Measurements from ENCODE around the gene GIGYF1.
A peak's percentile ranks its signal among the peaks of the same experiment; 100 is the strongest.
"Not testable (repeated sequence)": the region's sequence is repeated elsewhere in the genome, so short reads cannot be mapped to it uniquely, and the experiment has no call there.

Gene GIGYF1

GRCh38 chr7:100694098-100694745 lies at the start of gene GIGYF1:
GIGYF1 (minus strand) TSS chr7:100694250; CDS start chr7:100688238, 6,012 bp downstream.
- Mint-ChIP-seq H3K36me3 (peaks cover 5% of the 10 kb centered on the region), H3K4me1 (peaks cover 47% of the 10 kb centered on the region), H3K27me3 (no peaks in the 10 kb centered on the region), H3K9me3 (no peaks in the 10 kb centered on the region), H3K27ac (peak within 1 kb of the TSS; percentile 94), H3K4me3 (peak within 1 kb of the TSS; percentile 99)
- ATAC-seq = peak; percentile 78

GRCh38 chr7:100739934-100740333 lies 45.9 kb upstream of the GIGYF1 start:
- ATAC-seq = no peak
- Mint-ChIP-seq H3K4me1 (peaks cover 2% of the 10 kb centered on the region), H3K4me3 (no peak overlapping the region), H3K27me3 (peaks cover 16% of the 10 kb centered on the region), H3K9me3 (peaks cover 3% of the 10 kb centered on the region), H3K27ac (no peak overlapping the region), H3K36me3 (no peaks in the 10 kb centered on the region)

- no peaks in the 10 kb centered on the region for H3K36me3 Mint-ChIP-seq
- no peak for ATAC-seq
- H3K27ac Mint-ChIP-seq = no peak overlapping the region
- peaks cover 8% of the 10 kb centered on the region for H3K4me1 Mint-ChIP-seq
- H3K27me3 Mint-ChIP-seq = peaks cover 22% of the 10 kb centered on the region
- no peaks in the 10 kb centered on the region for H3K9me3 Mint-ChIP-seq
- no peak overlapping the region for H3K4me3 Mint-ChIP-seq
Measured at GRCh38 chr7:100736671-100737070, 42.6 kb upstream of the GIGYF1 start.

GRCh38 chr7:100735730-100736129 lies 41.7 kb upstream of the GIGYF1 start:
- H3K9me3 Mint-ChIP-seq = no peaks in the 10 kb centered on the region
- H3K4me3 Mint-ChIP-seq = no peak overlapping the region
- no peak overlapping the region for H3K27ac Mint-ChIP-seq
- H3K36me3 Mint-ChIP-seq = no peaks in the 10 kb centered on the region
- peaks cover 22% of the 10 kb centered on the region for H3K27me3 Mint-ChIP-seq
- H3K4me1 Mint-ChIP-seq = peaks cover 8% of the 10 kb centered on the region
- no peak for ATAC-seq

GRCh38 chr7:100731937-100732636 lies 38.0 kb upstream of the GIGYF1 start:
- no peak for ATAC-seq
- H3K27ac Mint-ChIP-seq = no peak overlapping the region
- no peaks in the 10 kb centered on the region for H3K9me3 Mint-ChIP-seq
- peaks cover 8% of the 10 kb centered on the region for H3K4me1 Mint-ChIP-seq
- H3K36me3 Mint-ChIP-seq = no peaks in the 10 kb centered on the region
- no peak overlapping the region for H3K4me3 Mint-ChIP-seq
- H3K27me3 Mint-ChIP-seq = peaks cover 22% of the 10 kb centered on the region

GRCh38 chr7:100730136-100730800 lies 36.2 kb upstream of the GIGYF1 start:
- Mint-ChIP-seq H3K4me1 (peaks cover 11% of the 10 kb centered on the region), H3K27ac (no peak overlapping the region), H3K27me3 (peaks cover 14% of the 10 kb centered on the region), H3K9me3 (no peaks in the 10 kb centered on the region), H3K36me3 (no peaks in the 10 kb centered on the region), H3K4me3 (no peak overlapping the region)
- ATAC-seq = no peak

- Mint-ChIP-seq H3K9me3 (no peaks in the 10 kb centered on the region), H3K4me3 (no peak overlapping the region), H3K36me3 (no peaks in the 10 kb centered on the region), H3K27ac (no peak overlapping the region), H3K4me1 (peaks cover 16% of the 10 kb centered on the region), H3K27me3 (peaks cover 17% of the 10 kb centered on the region)
- no peak for ATAC-seq
Measured at GRCh38 chr7:100728196-100728595, 34.1 kb upstream of the GIGYF1 start.

GRCh38 chr7:100726996-100727761 lies 33.1 kb upstream of the GIGYF1 start:
- Mint-ChIP-seq H3K36me3 (no peaks in the 10 kb centered on the region), H3K27ac (no peak overlapping the region), H3K27me3 (peaks cover 27% of the 10 kb centered on the region), H3K4me1 (peaks cover 7% of the 10 kb centered on the region), H3K4me3 (no peak overlapping the region), H3K9me3 (no peaks in the 10 kb centered on the region)
- no peak for ATAC-seq

- ATAC-seq, H3K4me1 Mint-ChIP-seq, H3K9me3 Mint-ChIP-seq, H3K4me3 Mint-ChIP-seq, H3K36me3 Mint-ChIP-seq, H3K27ac Mint-ChIP-seq: not testable (repeated sequence)
- peaks cover 53% of the 10 kb centered on the region for H3K27me3 Mint-ChIP-seq
Measured at GRCh38 chr7:100724364-100724763, 30.3 kb upstream of the GIGYF1 start.

- H3K27ac Mint-ChIP-seq = no peak overlapping the region
- no peak overlapping the region for H3K4me3 Mint-ChIP-seq
- peaks cover 57% of the 10 kb centered on the region for H3K27me3 Mint-ChIP-seq
- H3K9me3 Mint-ChIP-seq = peaks cover 4% of the 10 kb centered on the region
- H3K36me3 Mint-ChIP-seq = peaks cover 5% of the 10 kb centered on the region
- no peak for ATAC-seq
- H3K4me1 Mint-ChIP-seq = peaks cover 7% of the 10 kb centered on the region
Measured at GRCh38 chr7:100723732-100724275, 29.8 kb upstream of the GIGYF1 start.

- peaks cover 11% of the 10 kb centered on the region for H3K9me3 Mint-ChIP-seq
- H3K4me3 Mint-ChIP-seq = no peak overlapping the region
- H3K36me3 Mint-ChIP-seq = peaks cover 14% of the 10 kb centered on the region
- H3K27ac Mint-ChIP-seq = no peak overlapping the region
- H3K4me1 Mint-ChIP-seq = peaks cover 7% of the 10 kb centered on the region
- H3K27me3 Mint-ChIP-seq = peaks cover 65% of the 10 kb centered on the region
- no peak for ATAC-seq
Measured at GRCh38 chr7:100722480-100723212, 28.6 kb upstream of the GIGYF1 start.

- peaks cover 14% of the 10 kb centered on the region for H3K9me3 Mint-ChIP-seq
Measured at GRCh38 chr7:100721505-100721812, 27.4 kb upstream of the GIGYF1 start.

GRCh38 chr7:100720671-100721504 lies 26.8 kb upstream of the GIGYF1 start:
- no peak overlapping the region for H3K27ac Mint-ChIP-seq
- H3K9me3 Mint-ChIP-seq = peaks cover 14% of the 10 kb centered on the region
- peaks cover 14% of the 10 kb centered on the region for H3K36me3 Mint-ChIP-seq
- peaks cover 77% of the 10 kb centered on the region for H3K27me3 Mint-ChIP-seq
- H3K4me3 Mint-ChIP-seq = no peak overlapping the region
- peak; percentile 28 for ATAC-seq
- H3K4me1 Mint-ChIP-seq = peaks cover 7% of the 10 kb centered on the region

More at GRCh38 chr7:100721505-100721812, 27.4 kb upstream of the GIGYF1 start:
- Mint-ChIP-seq H3K36me3 (peaks cover 14% of the 10 kb centered on the region), H3K27ac (no peak overlapping the region), H3K4me1 (peaks cover 7% of the 10 kb centered on the region), H3K4me3 (no peak overlapping the region), H3K27me3 (peaks cover 77% of the 10 kb centered on the region)
- no peak for ATAC-seq

GRCh38 chr7:100720279-100720670 lies 26.2 kb upstream of the GIGYF1 start, which contains the start of gene EPO:
EPO (plus strand) TSS chr7:100720468; CDS start chr7:100720981, 513 bp downstream.
- no peak for ATAC-seq

More at GRCh38 chr7:100720279-100720670, 26.2 kb upstream of the GIGYF1 start, which contains the start of gene EPO:
- Mint-ChIP-seq H3K4me3 (no peak within 1 kb of the TSS), H3K36me3 (peaks cover 14% of the 10 kb centered on the region), H3K27me3 (peaks cover 77% of the 10 kb centered on the region), H3K4me1 (peaks cover 5% of the 10 kb centered on the region), H3K9me3 (peaks cover 14% of the 10 kb centered on the region), H3K27ac (no peak within 1 kb of the TSS)
